HG03097 (cell line): Measurements from ENCODE around the gene PRM2.
"Not testable (repeated sequence)": the region's sequence is repeated elsewhere in the genome, so short reads cannot be mapped to it uniquely, and the experiment has no call there.

ENCODE experiments used
- ATAC-seq: cut with Tn5 transposase; IDR thresholded peaks from one replicate; pipeline ENCODE4 v1.9.1; 2021; ENCODE audit not compliant: unreplicated experiment, low FRiP score

Gene PRM2

GRCh38 chr16:11307639-11308492, 31.6 kb upstream of the PRM2 start:
- ATAC-seq: no peak

GRCh38 chr16:11306997-11307638, 30.8 kb upstream of the PRM2 start:
- no peak for ATAC-seq

GRCh38 chr16:11306381-11306780, 30.1 kb upstream of the PRM2 start:
- ATAC-seq: no peak

- ATAC-seq: no peak
These were observed 27.3 kb upstream of the PRM2 start for GRCh38 chr16:11303405-11304138.

- ATAC-seq: no peak
These were observed 26.7 kb upstream of the PRM2 start for GRCh38 chr16:11302977-11303376.

- ATAC-seq: no peak
These were observed 25.6 kb upstream of the PRM2 start for GRCh38 chr16:11301645-11302501.

GRCh38 chr16:11300560-11300892, 24.2 kb upstream of the PRM2 start:
- ATAC-seq: no peak

- ATAC-seq: no peak
These were observed 23.7 kb upstream of the PRM2 start for GRCh38 chr16:11299865-11300559.

GRCh38 chr16:11298950-11299547, 22.8 kb upstream of the PRM2 start:
- not testable (repeated sequence) for ATAC-seq

GRCh38 chr16:11298143-11298900, 22.0 kb upstream of the PRM2 start:
- ATAC-seq: peak; percentile 4

- ATAC-seq: peak; percentile 77
These were observed 21.3 kb upstream of the PRM2 start for GRCh38 chr16:11297492-11298142.

- ATAC-seq: peak; percentile 8
These were observed 20.6 kb upstream of the PRM2 start for GRCh38 chr16:11296706-11297491.

GRCh38 chr16:11296351-11296705, 20.0 kb upstream of the PRM2 start:
- ATAC-seq: no peak

- ATAC-seq: no peak
These were observed 19.4 kb upstream of the PRM2 start for GRCh38 chr16:11295672-11296071.

- ATAC-seq: no peak
These were observed 15.9 kb upstream of the PRM2 start for GRCh38 chr16:11292076-11292748.

GRCh38 chr16:11291091-11291703, 14.9 kb upstream of the PRM2 start:
- no peak for ATAC-seq
